SK-N-SH treated with all-trans-retinoic acid at 6 μM for 48 hours (cell line): Measurements from ENCODE around the gene FAM13A.
"Not testable (repeated sequence)": the region's sequence is repeated elsewhere in the genome, so short reads cannot be mapped to it uniquely, and the experiment has no call there.

Experiments
- ARNTL ChIP-seq: fragments of 450-650 bp; formaldehyde crosslinking; IDR thresholded peaks from 2 replicates; pipeline ENCODE4 v1.5.0; 2020; ENCODE audit warnings: low read depth, mild to moderate bottlenecking, moderate library complexity, borderline replicate concordance
- CREB5 ChIP-seq: fragments of 250-450 bp; sonication (Bioruptor Pico); IDR thresholded peaks from 2 replicates; pipeline ENCODE4 v1.5.1; 2020; ENCODE audit warnings: low read depth, mild to moderate bottlenecking, moderate library complexity
- CSDC2 ChIP-seq: fragments of 250-450 bp; sonication (Bioruptor Pico); IDR thresholded peaks from 2 replicates; pipeline ENCODE4 v1.5.0; 2020; ENCODE audit warnings: mild to moderate bottlenecking, moderate library complexity
- CSRNP3 ChIP-seq: fragments of 250-450 bp; sonication (Bioruptor Pico); IDR thresholded peaks from 2 replicates; pipeline ENCODE4 v1.5.1; 2021; ENCODE audit warnings: mild to moderate bottlenecking, moderate library complexity
- ISL1 ChIP-seq: fragments of 250-450 bp; sonication (Bioruptor Pico); IDR thresholded peaks from 2 replicates; pipeline ENCODE4 v2.1.2; 2022; ENCODE audit warnings: mild to moderate bottlenecking, moderate library complexity
- OSR1 ChIP-seq: fragments of 250-450 bp; sonication (Bioruptor Pico); IDR thresholded peaks from 2 replicates; pipeline ENCODE4 v1.8.0; 2022; ENCODE audit warnings: moderate library complexity, mild to moderate bottlenecking, inconsistent platforms
- RARB ChIP-seq: fragments of 250-450 bp; sonication (Bioruptor Pico); IDR thresholded peaks from 2 replicates; pipeline ENCODE4 v1.8.0; 2021; ENCODE audit warnings: mild to moderate bottlenecking, moderate library complexity
- TSHZ2 ChIP-seq: fragments of 250-450 bp; sonication (Bioruptor Pico); IDR thresholded peaks from 2 replicates; pipeline ENCODE4 v1.5.0; 2020; ENCODE audit warnings: mild to moderate bottlenecking, moderate library complexity
- ZC3H10 ChIP-seq: fragments of 250-450 bp; sonication (Bioruptor Pico); IDR thresholded peaks from 2 replicates; pipeline ENCODE4 v1.5.1; 2021; ENCODE audit warnings: mild to moderate bottlenecking, moderate library complexity
- ZFP3 ChIP-seq: fragments of 250-450 bp; sonication (Bioruptor Pico); IDR thresholded peaks from 2 replicates; pipeline ENCODE4 v1.5.0; 2020; ENCODE audit warnings: mild to moderate bottlenecking, moderate library complexity
- ZFP30 ChIP-seq: fragments of 450-650 bp; formaldehyde crosslinking; IDR thresholded peaks from 2 replicates; pipeline ENCODE4 v1.5.0; 2022; ENCODE audit warnings: mild to moderate bottlenecking, moderate library complexity

- TF ChIP-seq ISL1 (CRISPR knock-in tag); ZFP3; OSR1 (CRISPR knock-in tag); CSDC2 (CRISPR knock-in tag); ZC3H10 (CRISPR knock-in tag); ARNTL (CRISPR knock-in tag); ZFP30; TSHZ2 (CRISPR knock-in tag); CSRNP3; RARB (CRISPR knock-in tag); CREB5 (CRISPR knock-in tag): not testable (repeated sequence)
Observed at GRCh38 chr4:88995257-88995656, 61.7 kb downstream of the FAM13A start.
